ENCODE data around the gene DHH.

DHH gene

DNA sequence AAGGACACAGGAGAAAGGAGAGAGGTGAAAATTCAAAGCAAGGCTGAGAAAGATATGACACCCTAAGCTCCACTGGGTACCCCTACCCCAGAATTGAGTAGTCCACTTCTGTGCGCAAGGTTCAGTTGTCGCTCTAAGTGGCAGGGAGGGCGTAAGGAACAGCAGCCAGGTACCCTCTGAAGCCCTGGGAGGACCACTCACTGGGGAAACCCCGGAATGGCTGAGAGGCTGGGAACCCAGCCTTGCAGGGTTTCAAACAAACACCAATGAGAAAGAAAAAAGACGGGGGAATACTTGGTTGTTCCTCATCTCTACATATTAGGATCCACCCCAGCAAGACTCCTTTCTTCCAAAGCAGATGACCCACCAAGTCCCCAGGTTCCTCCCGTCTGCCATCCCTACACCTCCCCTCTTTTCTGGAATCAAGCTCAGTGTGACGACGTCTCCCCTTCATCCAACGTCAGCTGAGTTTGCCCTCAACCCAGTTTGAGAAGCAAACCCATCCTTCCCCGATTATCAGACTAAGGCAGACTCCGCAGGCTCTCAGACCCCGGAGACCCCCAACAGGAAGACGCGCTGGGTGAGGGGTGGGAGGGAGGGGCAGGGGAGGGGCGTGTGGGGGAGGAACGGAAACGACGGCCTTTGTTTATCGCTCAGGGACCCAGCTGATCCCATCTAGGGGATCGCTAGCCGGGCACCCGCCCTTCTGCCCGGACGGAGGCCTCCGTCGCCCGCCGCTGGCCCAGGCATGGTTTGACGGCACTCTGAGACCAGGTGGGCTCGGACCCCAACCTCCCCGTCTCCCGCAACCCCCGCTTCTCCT is 15.3 kb upstream of the DHH start:
- peak in 11 of 58 donors; percentile 34 to 60 (median 50) for DNase-seq

DNA sequence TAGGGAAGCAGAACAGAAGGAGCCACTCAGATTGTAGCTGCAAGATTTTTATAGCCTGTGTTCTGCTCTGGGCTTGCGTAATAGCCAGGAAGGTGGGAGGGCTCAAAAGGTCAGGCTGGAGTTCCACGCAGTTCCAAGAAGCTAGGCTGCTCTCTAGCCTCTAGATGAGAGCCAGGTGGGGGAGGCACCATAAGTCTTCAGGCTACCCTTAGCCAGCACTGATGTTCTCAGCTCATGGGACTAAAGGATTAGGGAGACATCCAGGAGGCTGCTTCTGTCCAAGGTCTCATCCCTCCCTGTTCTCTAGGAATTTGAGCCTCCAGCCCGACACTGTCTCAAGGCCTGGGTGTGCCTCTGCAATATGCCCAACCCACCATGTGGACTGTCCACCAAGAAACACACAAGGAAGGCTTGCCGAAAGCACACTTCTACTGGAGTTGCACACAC is 14.4 kb upstream of the DHH start:
- DNase-seq, result peak in 3 of 58 donors; percentile 2 to 22 (median 16)

DNA sequence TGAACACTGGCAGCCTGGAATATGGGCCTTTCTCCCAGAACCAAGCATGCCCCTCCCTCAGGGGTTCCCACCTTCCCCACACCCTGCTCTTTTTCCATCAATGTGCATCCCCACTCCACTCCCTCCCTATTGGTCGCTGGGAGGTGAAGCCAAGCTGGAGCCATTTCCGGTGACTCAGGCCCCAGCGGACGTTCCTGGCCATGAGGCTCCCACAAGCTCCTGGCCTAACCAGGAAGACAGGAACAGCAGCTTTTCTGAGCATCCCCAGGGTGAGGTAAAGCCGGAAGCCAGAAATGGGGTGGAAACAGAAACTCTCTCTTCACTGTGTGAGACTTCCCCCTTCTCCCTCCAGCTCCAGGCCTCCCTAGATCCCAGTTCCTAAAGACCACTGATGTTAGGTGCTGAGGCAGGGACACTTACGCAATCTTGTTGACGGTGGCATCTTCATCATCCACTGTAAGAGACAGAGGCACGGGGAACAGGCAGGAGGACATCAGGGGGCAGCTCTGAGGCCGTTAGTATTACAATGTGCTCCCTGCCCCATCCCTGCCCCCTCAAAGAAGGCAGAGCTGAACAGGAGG is 11.0 kb upstream of the DHH start:
- DNase-seq, result no peak

DNA sequence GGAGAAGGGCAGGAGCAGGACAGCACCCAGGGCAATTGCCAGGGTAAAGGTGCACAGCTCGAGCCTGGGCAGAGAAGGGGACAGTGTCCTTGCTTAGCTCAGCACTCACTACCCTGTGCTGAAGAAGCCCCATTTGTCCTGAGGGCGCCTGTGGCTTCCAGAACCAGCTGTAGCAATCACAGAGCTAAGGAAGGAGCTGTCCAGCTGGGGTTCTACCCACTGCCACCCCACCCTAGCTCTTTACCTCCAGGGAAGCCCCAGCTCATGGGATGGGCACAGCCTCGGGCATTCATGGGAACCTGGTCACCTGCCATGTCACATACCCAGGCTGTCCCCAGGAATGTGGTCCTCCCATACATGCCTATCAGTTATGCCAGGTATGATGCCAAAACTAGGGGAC is 10.2 kb upstream of the DHH start:
- DNase-seq, result no peak

DNA sequence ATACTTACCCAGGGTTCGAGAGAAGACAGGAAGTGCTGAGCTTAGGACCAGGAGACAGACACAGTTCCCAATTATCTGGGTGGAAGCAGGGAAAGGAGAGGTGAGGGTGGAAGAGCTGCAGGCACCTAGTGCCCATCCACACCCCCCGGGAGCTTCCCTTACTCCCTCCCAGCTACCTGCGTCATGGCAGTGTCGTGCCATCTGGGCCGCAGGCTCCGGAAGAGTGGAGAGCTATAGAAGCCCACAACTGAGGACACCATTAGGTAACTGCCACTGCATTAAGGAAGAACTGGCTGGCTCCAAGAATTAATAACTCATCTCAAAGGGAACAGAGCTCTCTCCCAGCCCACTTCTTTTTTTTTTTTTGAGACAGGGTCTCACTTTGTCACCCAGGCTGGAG is 5.8 kb upstream of the DHH start:
- no peak for DNase-seq

DNA sequence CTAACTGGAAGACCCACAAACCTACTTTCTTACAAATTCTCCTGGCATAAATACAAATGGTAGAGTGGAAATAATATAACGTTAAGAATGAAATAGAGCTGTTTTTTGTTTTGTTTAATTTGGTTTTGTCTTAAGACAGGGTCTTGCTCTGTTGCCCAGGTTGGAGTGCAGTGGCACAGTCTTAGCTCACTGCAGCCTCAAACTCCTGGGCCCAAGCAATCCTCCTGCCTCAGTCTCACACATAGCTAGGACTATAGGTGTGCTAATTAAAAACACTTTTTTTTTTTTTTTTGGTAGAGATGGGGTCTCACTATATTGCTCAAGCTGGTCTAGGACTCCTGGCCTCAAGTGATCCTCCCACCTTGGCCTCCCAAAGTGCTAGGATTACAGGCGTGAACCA is 4.1 kb upstream of the DHH start:
- DNase-seq, result no peak

DNA sequence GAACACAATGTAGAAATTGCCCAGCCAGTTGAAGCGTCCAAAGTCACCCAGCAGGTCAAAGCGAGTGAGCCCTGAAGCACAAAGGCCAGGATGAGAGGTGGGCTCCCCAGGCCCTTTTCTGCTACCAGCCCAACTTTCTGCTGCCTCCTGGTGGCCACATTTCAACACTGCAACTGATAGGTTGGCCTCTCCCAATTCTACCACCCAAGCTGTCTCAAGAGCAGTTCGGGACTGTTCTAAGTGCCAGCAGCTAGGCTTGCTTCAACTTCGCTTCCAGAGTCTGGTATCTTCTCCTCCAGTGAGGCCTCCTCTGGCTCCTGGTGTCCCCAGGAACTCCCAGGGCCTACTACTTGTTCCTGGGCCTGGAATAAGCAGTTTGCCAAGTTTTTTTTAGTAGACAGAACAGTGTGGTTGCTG is 3.4 kb upstream of the DHH start:
- peak in 24 of 58 donors; percentile 5 to 53 (median 24) for DNase-seq

DNA sequence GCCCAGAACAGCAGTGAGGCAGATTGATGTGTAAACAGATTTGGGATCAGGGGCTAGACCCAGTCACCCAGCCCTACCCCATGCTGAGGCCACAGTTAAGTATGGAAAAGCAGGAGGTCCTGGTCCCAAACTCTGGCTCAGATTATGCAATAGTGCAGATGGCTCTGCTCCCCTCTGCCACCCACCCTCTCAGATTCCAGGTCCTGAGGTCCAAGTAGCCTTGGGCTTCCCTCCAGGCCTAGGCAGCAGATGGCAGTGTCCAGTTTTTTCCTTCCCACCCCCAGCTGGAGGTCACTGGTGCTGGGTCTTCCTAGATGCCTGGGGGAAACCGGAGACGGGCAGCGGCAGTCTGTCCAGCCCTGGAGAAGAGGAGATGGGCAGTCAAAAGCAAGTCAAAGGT is 2.8 kb upstream of the DHH start:
- DNase-seq, result no peak

DNA sequence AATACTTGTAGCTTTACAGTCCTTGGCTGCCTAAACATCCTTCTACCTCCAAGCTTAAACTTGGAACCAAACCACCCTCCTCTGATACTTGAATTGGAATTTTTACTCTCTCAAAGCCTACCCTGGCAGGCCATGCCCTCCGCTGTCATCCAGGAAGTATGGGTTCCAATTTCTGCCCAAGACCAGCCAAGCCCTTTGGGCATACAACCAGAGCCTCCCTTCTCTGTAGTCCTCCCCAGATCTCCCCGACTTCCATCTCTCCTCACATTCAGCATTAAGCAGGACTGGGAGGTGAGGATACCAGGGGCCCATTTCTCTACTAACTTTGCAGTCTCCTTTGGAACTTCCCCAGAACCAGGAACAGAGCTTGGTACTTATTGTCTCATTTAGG is 369 bp upstream of the DHH start:
- DNase-seq, result no peak

DNA sequence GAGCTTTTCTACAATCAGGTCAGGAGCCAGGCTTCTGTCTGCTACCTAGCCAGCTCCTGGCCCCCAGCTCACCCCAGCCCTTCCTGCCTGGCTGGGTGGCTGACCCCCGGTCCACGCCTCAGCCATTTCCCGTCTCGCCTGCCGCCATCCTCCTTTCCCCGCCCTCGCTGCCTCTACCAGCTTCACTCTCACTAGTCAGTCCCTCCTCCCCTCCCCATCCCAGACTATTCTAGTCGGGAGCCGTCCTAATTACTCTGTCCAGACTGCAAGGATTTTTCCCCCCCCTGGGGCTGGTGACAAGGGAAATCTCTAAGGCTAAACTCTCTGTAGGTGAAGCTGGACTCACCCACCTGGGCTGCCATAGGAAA is 825 bp downstream of the DHH start:
- no peak for DNase-seq

DNA sequence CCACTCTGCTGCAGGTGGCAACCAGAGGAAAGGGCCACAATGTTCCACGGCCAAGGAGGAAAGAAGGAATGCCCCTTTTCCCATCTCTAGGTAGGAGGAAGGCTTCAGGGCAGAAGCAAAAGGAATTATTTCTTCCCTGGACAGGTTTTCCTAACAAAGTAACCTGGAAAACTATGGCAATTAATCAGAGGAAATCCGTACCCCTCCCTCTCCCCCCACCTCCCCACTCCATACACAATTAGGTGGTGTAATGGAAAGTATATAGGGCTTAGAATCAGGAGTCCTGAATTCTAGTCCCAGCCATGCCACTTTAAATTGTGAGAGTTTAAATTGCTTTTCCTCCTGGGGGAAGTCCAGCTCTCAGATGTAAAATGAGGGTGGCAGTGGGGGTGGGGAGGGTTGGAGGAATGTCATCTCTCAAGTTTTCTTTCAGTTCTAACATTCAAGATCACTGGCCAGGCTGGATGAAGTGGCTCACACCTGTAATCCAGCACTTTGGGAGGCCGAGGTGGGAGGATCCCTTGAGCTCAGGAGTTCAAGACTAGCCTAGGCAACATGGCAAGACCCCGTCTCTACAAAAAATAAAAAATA is 1.7 kb downstream of the DHH start:
- DNase-seq, result no peak

DNA sequence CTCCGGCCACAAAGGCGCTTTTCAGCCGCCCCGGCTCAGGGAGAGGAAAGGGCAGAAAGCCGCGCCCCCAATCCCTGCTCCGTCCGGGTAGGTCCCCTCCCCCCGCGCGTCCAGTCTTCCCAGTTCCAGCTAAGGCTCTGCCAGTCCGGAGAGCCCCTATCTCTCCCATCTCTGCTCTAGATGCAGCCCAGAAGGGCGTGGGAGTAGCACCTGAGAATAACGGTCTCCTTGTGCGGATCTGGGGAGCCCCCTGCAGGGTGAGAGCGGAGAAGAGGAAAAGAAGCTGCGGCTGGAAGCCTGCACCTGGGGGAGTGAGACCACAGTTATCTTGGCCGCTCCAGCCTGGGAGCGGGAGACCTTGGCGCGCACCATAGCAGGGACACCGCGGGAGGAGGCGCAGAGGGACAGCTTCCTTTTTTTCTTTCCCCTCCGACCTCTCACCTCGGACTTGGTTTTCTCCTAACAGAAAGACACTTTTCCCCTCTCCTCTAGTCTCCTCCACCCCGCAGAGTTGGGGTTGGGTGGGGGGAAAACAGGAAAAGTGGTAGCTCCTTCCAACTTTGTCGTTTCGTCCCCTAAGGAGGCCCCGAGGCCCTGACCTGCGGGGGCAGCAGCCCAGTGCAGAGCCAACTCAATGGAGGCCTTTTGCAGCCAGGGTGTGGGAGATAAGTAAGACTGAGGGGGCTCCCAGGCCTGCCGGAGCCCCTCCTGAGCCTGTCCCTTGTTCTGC is 2.4 kb downstream of the DHH start:
- DNase-seq, result peak in 19 of 58 donors; percentile 4 to 69 (median 43)

DNA sequence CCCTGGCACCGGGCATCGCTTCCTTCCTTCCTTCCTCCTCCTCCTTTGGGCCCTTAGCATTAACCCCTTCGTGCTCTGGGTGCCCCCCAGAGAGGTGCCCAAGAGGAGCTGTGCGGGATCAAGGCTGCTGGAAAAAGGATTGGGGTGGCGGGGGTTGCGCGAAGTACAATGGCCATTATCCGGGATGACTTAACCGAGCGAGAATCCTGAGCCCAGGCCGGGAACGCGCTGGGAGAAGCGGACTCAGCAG is 2.8 kb downstream of the DHH start:
- peak in 1 of 58 donors; percentile 55 for DNase-seq

DNA sequence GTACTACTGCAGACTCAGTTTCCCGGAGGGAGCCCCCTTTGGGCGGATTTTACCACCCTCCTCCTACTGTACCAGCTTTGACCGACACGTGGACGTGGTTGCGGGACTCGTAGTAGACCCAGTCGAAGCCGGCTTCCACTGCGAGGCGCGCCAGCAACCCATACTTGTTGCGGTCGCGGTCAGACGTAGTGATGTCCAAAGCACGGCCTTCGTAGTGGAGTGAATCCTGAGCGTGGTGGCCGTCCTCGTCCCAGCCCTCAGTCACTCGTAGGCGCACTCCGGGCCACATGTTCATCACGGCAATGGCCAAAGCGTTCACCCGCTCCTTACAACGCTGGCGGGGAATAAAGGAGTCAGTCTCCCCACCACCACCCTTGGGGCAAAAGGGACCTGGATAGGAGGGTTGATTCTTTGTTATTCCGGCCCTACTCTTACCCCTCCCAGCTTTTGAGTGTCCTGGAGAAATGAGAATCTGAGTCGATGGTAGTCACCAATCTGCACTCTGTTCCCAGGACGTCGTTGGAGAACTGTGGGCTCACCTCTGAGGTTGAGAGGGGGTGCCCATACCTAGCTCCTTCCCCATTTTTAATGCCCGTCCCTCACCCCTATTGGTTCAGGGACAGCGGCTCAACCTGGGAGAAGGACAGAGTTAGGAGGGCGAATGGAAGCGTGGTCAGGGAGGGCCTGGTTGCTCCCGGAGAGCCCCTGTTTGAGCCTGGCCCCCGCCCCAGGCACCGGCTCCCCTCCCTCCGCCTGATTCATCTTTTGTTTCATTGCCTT is 3.4 kb downstream of the DHH start:
- no peak for DNase-seq

DNA sequence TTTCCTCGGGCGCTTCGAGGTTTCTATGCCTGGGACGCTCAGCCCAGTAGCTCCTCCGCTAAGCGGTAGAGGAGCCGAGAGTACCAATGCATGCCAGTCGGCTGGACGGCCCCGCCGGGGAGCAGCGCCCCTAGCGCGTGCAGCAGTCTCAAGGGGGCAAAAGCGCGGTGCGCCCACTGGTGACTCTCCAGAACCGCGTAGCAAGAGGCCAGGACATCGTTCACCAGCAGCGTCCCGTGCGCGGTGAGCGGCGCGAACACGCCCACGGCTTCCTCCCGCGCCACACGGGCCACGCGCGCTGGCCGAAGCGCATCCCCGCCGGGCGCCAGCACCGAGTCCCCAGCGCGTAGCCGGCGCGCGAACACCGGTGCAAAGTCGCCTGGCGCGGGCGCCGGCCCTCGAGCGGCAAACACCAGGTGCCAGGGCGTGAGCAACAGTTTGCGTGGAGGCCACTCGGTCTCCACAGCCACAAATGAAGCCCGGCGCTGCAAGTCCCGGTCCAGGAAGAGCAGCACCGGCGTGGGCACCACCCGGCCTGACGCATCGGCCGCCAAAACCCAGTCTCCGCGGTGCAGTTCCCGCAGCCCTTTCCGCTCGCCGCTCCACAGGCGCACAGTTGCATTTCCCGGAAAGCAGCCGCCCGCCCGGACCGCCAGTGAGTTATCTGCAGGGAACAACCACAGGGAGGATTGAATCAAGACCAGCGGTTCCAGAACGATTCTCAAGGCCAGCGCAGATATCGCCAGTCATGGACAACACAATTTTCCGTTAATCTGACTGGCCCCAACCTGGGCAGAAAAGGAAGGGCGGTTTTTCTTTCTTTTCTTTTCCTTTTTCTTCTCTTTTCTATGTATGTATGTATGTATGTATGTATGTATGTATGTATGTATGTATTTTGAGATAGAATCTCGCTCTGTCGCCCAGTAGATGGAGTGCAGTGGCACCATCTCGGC is 4.5 kb downstream of the DHH start:
- peak in 14 of 58 donors; percentile 12 to 61 (median 26) for DNase-seq

DNA sequence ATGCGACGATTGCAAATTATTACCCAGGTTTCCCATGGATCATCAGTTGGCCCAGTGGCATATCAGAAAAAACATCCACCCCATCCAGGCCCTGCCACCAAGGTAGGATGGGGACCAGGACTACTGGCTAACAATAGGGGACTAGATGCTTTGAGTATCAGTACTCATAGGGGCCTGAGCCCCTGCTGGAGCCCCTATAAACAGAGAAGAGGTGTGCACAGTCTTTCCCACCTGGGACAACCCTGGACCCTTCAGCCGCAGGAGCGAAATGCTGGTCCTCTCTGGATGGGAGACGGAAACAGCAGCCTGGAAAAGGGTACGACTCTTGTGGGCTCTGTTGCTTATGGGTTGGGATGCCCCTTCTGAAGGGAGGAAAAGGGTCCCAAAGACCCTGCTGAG is 5.7 kb downstream of the DHH start:
- DNase-seq, result no peak

DNA sequence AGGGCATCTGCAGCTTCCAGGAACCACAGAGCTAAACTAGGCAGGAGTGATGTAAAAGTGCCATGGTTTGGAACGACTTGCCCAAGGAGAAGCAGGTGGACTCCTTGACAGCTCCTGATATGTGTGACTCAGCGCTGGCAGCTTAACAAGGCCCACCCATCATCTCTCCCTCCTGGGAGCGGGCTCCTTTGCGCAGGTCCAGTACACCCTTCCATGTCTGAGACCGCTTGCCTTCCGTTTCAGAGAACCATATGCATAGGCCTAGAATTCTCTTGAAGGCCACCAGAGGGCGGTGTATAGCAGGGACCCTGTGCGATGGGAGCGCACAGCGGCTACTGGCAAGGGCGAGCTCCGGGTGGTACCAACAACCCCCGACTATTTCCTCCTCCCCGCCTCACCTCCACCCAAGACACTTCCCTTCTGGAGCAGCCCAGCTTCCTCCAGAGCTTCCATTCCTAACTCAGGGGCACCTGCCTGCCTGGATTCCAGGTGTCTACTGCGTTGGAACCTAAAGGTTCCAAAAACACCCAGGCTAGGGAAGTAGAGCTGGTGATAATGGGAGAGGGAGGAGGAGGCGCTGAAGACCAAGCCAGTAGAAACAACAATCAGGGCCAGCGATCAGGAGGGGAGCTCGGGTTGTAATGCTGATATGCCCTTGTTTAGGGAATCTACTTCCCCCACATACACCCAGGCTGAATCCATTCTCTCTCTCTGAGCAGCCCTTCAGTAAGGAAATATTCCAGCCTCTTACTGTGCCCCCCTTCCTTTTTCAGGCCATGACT is 6.3 kb downstream of the DHH start:
- DNase-seq, result peak in 57 of 58 donors; percentile 23 to 87 (median 68)

DNA sequence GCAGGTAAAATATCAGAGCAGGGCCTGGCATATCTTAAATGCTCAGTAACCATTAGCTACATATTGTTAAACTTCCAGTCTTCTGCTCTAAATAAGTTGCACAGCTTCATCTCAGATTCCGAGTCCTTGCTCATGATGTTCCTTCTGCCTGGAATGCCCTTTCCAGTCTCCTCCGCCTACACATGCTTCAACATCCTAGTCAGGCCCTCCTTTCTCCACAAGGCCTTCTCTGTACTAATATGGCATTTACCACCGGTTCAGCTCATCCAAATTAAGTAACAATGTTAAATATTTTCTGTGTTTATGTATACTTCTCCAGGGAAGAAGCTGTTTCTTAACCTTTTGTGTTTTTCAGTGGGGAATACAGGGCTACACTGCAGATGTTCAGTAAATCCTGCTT is 8.5 kb downstream of the DHH start:
- DNase-seq, result no peak

DNA sequence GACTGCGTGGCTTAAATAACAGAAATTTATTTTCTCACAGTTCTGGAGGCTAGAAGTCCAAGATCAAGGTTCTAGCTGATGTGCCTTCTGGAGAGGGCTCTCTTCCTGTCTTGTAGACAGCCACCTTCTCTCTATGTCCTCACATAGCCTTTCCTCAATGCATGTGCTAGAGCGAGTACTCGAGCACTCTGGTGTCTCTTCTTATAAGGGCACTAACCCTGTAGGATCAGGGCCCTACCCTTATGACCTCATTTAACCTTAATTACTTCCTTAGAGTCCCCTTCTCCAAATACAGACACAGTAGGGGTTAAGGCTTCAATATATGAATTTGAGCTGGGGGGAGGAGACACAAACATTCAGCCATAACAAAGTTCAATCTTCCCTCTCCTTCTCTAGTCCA is 10.2 kb downstream of the DHH start:
- no peak for DNase-seq

Data from anterior cingulate cortex (tissue), 58 donors.